Liver (tissue), 3 donors: ENCODE results near the gene DNAH7.

ENCODE experiments used
- ATF3 ChIP-seq: IDR thresholded peaks from 2 replicates; pipeline ENCODE4 v1.6.1; 2016; ENCODE audit warnings: antibody characterized with exemption
- EGR1 ChIP-seq, 2 donors: IDR thresholded peaks; 2 replicates each; pipeline ENCODE4 v1.6.1; 2016 to 2018; ENCODE audit warnings: antibody characterized with exemption in 2 of 2, low read depth in 2 of 2
- FOXA1 ChIP-seq: IDR thresholded peaks from 2 replicates; pipeline ENCODE4 v1.6.1; 2016; ENCODE audit warnings: antibody characterized with exemption
- GABPA ChIP-seq, 2 donors: IDR thresholded peaks in 1 of 2; conservative IDR thresholded peaks in 1 of 2; 2 replicates each; pipeline ENCODE4 v1.6.1; 2016; ENCODE audit warnings: antibody characterized with exemption in 2 of 2, mild to moderate bottlenecking in 1 of 2, moderate library complexity in 1 of 2
- HNF4A ChIP-seq, 2 donors: conservative IDR thresholded peaks; 2 replicates each; pipeline ENCODE4 v1.6.1; 2016; ENCODE audit warnings: antibody characterized with exemption in 2 of 2, mild to moderate bottlenecking in 2 of 2
- JUND ChIP-seq, 2 donors: IDR thresholded peaks; 2 replicates each; pipeline ENCODE4 v1.6.1; 2016; ENCODE audit warnings: antibody characterized with exemption in 2 of 2
- RAD21 ChIP-seq, 2 donors: IDR thresholded peaks; 2 replicates each; pipeline ENCODE4 v1.6.1; 2016; ENCODE audit warnings: antibody characterized with exemption in 2 of 2, mild to moderate bottlenecking in 2 of 2
- REST ChIP-seq: IDR thresholded peaks from 2 replicates; pipeline ENCODE4 v1.6.1; 2016; ENCODE audit warnings: antibody characterized with exemption, mild to moderate bottlenecking
- SP1 ChIP-seq: IDR thresholded peaks from 2 replicates; pipeline ENCODE4 v1.6.1; 2018; ENCODE audit warnings: antibody characterized with exemption, mild to moderate bottlenecking
- TAF1 ChIP-seq: conservative IDR thresholded peaks from 2 replicates; pipeline ENCODE4 v1.6.1; 2016; ENCODE audit warnings: antibody characterized with exemption, mild to moderate bottlenecking
- YY1 ChIP-seq: IDR thresholded peaks from 2 replicates; pipeline ENCODE4 v1.6.1; 2016; ENCODE audit warnings: antibody characterized with exemption, mild to moderate bottlenecking
- TF ChIP-seq, protein P1 (sequence below): fragments of 150-350 bp; IDR thresholded peaks from 2 replicates; pipeline ENCODE4 v1.5.1; 2017; ENCODE audit warnings: improper control_type of control experiment, low read depth, low read length; ENCODE audit not compliant: missing input control
- TF ChIP-seq, protein P2 (sequence below): IDR thresholded peaks from 2 replicates; pipeline ENCODE4 v1.6.1; 2016; ENCODE audit warnings: antibody characterized with exemption
- donor health status: healthy.
- donor health status: healthy.

GRCh38 chr2:196066291-196067087 lies 2.1 kb downstream of the DNAH7 start:
- TF ChIP-seq, protein P1, sequence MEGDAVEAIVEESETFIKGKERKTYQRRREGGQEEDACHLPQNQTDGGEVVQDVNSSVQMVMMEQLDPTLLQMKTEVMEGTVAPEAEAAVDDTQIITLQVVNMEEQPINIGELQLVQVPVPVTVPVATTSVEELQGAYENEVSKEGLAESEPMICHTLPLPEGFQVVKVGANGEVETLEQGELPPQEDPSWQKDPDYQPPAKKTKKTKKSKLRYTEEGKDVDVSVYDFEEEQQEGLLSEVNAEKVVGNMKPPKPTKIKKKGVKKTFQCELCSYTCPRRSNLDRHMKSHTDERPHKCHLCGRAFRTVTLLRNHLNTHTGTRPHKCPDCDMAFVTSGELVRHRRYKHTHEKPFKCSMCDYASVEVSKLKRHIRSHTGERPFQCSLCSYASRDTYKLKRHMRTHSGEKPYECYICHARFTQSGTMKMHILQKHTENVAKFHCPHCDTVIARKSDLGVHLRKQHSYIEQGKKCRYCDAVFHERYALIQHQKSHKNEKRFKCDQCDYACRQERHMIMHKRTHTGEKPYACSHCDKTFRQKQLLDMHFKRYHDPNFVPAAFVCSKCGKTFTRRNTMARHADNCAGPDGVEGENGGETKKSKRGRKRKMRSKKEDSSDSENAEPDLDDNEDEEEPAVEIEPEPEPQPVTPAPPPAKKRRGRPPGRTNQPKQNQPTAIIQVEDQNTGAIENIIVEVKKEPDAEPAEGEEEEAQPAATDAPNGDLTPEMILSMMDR = peak; percentile 50
- TF ChIP-seq SP1 (no peak), TAF1 (no peak), RAD21 (IDR thresholded peaks at IDR 0.05) (peak; percentile 71 to 75), FOXA1 (no peak), JUND (IDR thresholded peaks at IDR 0.05) (no peak), GABPA (IDR thresholded peaks at IDR 0.05 in 1 of 2, conservative IDR thresholded peaks at IDR 0.05 in 1 of 2) (no peak), REST (no peak), YY1 (no peak), ATF3 (no peak), HNF4A (conservative IDR thresholded peaks at IDR 0.05) (no peak), EGR1 (IDR thresholded peaks at IDR 0.05; ENCODE audit: low read depth in 2 of 2) (no peak)
- TF ChIP-seq, protein P2, sequence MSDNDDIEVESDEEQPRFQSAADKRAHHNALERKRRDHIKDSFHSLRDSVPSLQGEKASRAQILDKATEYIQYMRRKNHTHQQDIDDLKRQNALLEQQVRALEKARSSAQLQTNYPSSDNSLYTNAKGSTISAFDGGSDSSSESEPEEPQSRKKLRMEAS = no peak
